IgD-negative memory B cell (primary cell): Measurements from ENCODE around the gene TBK1. TPM values are rescaled to one million over a fixed set of nuclear protein-coding genes. Genes with fewer than 3 reads are reported as not detected.
A peak's percentile ranks its signal among the peaks of the same experiment; 100 is the strongest.

Experiments used
- H3K27ac Mint-ChIP-seq, 3 donors: one replicate each; pipeline ENCODE4 v1.8.0; 2020 to 2022; ENCODE audit warnings: mild to moderate bottlenecking in 3 of 3, mixed read lengths in 3 of 3, moderate library complexity in 1 of 3
- H3K27me3 Mint-ChIP-seq: one replicate; pipeline ENCODE4 v1.8.0; 2021; ENCODE audit warnings: mixed read lengths
- H3K36me3 Mint-ChIP-seq: one replicate; pipeline ENCODE4 v1.8.0; 2020; ENCODE audit warnings: mild to moderate bottlenecking, mixed read lengths
- H3K4me1 Mint-ChIP-seq, 3 donors: one replicate each; pipeline ENCODE4 v1.8.0; 2020 to 2022; ENCODE audit warnings: mixed read lengths in 3 of 3, mild to moderate bottlenecking in 1 of 3
- H3K4me3 Mint-ChIP-seq, 4 donors: one replicate each; pipeline ENCODE4 v1.8.0; 2020 to 2022; ENCODE audit warnings: mild to moderate bottlenecking in 4 of 4, mixed read lengths in 4 of 4, moderate library complexity in 3 of 4
- H3K9me3 Mint-ChIP-seq, 3 donors: one replicate each; pipeline ENCODE4 v1.8.0; 2020 to 2021; ENCODE audit warnings: mixed read lengths in 3 of 3, mild to moderate bottlenecking in 1 of 3
- polyA plus RNA-seq: library from polyadenylated mRNA; unstranded; fragments of 300-500 nt; fragmentation: Illumina TruSeq; gene quantifications from one replicate; pipeline ENCODE4 v1.2.3, GENCODE V29; 2021

The TBK1 gene
- polyA plus RNA-seq, 1 donor from 2014 or later: 18.5 TPM

- no peak overlapping the region for H3K27ac Mint-ChIP-seq
- peaks cover 6% of the 10 kb centered on the region for H3K36me3 Mint-ChIP-seq
- H3K4me3 Mint-ChIP-seq: no peak overlapping the region
- peaks cover 5 to 10% (median 8%) of the 10 kb centered on the region in 3 donors for H3K4me1 Mint-ChIP-seq
- H3K27me3 Mint-ChIP-seq: no peaks in the 10 kb centered on the region
- peaks cover 0 to 2% (median 0%) of the 10 kb centered on the region in 3 donors for H3K9me3 Mint-ChIP-seq
Measured at GRCh38 chr12:64433915-64434314, 18.0 kb upstream of the TBK1 start.

GRCh38 chr12:64440100-64440499 lies 11.8 kb upstream of the TBK1 start:
- H3K27ac Mint-ChIP-seq: no peak overlapping the region
- H3K36me3 Mint-ChIP-seq: peaks cover 2% of the 10 kb centered on the region
- H3K27me3 Mint-ChIP-seq: no peaks in the 10 kb centered on the region
- no peak overlapping the region for H3K4me3 Mint-ChIP-seq
- peaks cover 0 to 2% (median 0%) of the 10 kb centered on the region in 3 donors for H3K9me3 Mint-ChIP-seq
- peaks cover 11 to 14% (median 11%) of the 10 kb centered on the region in 3 donors for H3K4me1 Mint-ChIP-seq

GRCh38 chr12:64445490-64445889 lies 6.4 kb upstream of the TBK1 start:
- Mint-ChIP-seq H3K4me1 (peaks cover 3 to 9% (median 7%) of the 10 kb centered on the region in 3 donors), H3K27ac (no peak overlapping the region), H3K27me3 (no peaks in the 10 kb centered on the region)

GRCh38 chr12:64446295-64446694 lies 5.6 kb upstream of the TBK1 start:
- Mint-ChIP-seq H3K4me3 (no peak overlapping the region), H3K27ac (no peak overlapping the region), H3K36me3 (peaks cover 2% of the 10 kb centered on the region)

More at GRCh38 chr12:64445490-64445889, 6.4 kb upstream of the TBK1 start:
- no peak overlapping the region for H3K4me3 Mint-ChIP-seq
- H3K36me3 Mint-ChIP-seq: peaks cover 2% of the 10 kb centered on the region
- no peaks in the 10 kb centered on the region for H3K9me3 Mint-ChIP-seq

GRCh38 chr12:64450057-64450640 lies 1.8 kb upstream of the TBK1 start:
- peak overlapping the region in 2 of 3 donors; percentile 33 to 93 for H3K27ac Mint-ChIP-seq
- no peaks in the 10 kb centered on the region for H3K27me3 Mint-ChIP-seq
- no peaks in the 10 kb centered on the region for H3K36me3 Mint-ChIP-seq
- H3K9me3 Mint-ChIP-seq: no peaks in the 10 kb centered on the region
- peak overlapping the region; percentile 22 to 98 (median 80) for H3K4me3 Mint-ChIP-seq
- peaks cover 14 to 34% (median 25%) of the 10 kb centered on the region in 3 donors for H3K4me1 Mint-ChIP-seq

More at GRCh38 chr12:64446295-64446694, 5.6 kb upstream of the TBK1 start:
- H3K9me3 Mint-ChIP-seq: no peaks in the 10 kb centered on the region
- peaks cover 7 to 16% (median 11%) of the 10 kb centered on the region in 3 donors for H3K4me1 Mint-ChIP-seq
- H3K27me3 Mint-ChIP-seq: no peaks in the 10 kb centered on the region

GRCh38 chr12:64450711-64451486 lies 1.0 kb upstream of the TBK1 start:
- H3K4me3 Mint-ChIP-seq: peak overlapping the region; percentile 95 to 98 (median 98)
- peak overlapping the region; percentile 93 to 97 (median 95) for H3K27ac Mint-ChIP-seq
- H3K36me3 Mint-ChIP-seq: no peaks in the 10 kb centered on the region
- H3K4me1 Mint-ChIP-seq: peaks cover 17 to 41% (median 28%) of the 10 kb centered on the region in 3 donors
- no peaks in the 10 kb centered on the region for H3K9me3 Mint-ChIP-seq
- no peaks in the 10 kb centered on the region for H3K27me3 Mint-ChIP-seq

GRCh38 chr12:64452559-64453329 lies 824 bp downstream of the TBK1 start:
- Mint-ChIP-seq H3K36me3 (peaks cover 1% of the 10 kb centered on the region), H3K4me1 (peaks cover 29 to 54% (median 40%) of the 10 kb centered on the region in 3 donors), H3K4me3 (peak overlapping the region; percentile 95 to 98 (median 96))

GRCh38 chr12:64455506-64455905 lies 3.6 kb downstream of the TBK1 start:
- Mint-ChIP-seq H3K9me3 (no peaks in the 10 kb centered on the region), H3K4me3 (peak overlapping the region in 1 of 4 donors; percentile 4), H3K27ac (peak overlapping the region in 2 of 3 donors; percentile 31 to 93), H3K36me3 (peaks cover 5% of the 10 kb centered on the region), H3K4me1 (peaks cover 42 to 61% (median 46%) of the 10 kb centered on the region in 3 donors), H3K27me3 (no peaks in the 10 kb centered on the region)

More at GRCh38 chr12:64452559-64453329, 824 bp downstream of the TBK1 start:
- Mint-ChIP-seq H3K27me3 (no peaks in the 10 kb centered on the region), H3K27ac (peak overlapping the region; percentile 93 to 97 (median 95)), H3K9me3 (no peaks in the 10 kb centered on the region)

GRCh38 chr12:64456119-64456518 lies 4.2 kb downstream of the TBK1 start:
- Mint-ChIP-seq H3K4me3 (peak overlapping the region in 2 of 4 donors; percentile 4 to 20), H3K36me3 (peaks cover 5% of the 10 kb centered on the region), H3K9me3 (no peaks in the 10 kb centered on the region), H3K27me3 (no peaks in the 10 kb centered on the region), H3K27ac (peak overlapping the region in 2 of 3 donors; percentile 31 to 93), H3K4me1 (peaks cover 37 to 55% (median 41%) of the 10 kb centered on the region in 3 donors)

GRCh38 chr12:64457032-64457431 lies 5.1 kb downstream of the TBK1 start:
- Mint-ChIP-seq H3K4me1 (peaks cover 36 to 50% (median 37%) of the 10 kb centered on the region in 3 donors), H3K27ac (peak overlapping the region in 2 of 3 donors; percentile 1 to 93), H3K27me3 (no peaks in the 10 kb centered on the region), H3K9me3 (no peaks in the 10 kb centered on the region), H3K4me3 (peak overlapping the region in 1 of 4 donors; percentile 25), H3K36me3 (peaks cover 5% of the 10 kb centered on the region)

GRCh38 chr12:64457466-64457865 lies 5.5 kb downstream of the TBK1 start:
- H3K27me3 Mint-ChIP-seq: no peaks in the 10 kb centered on the region
- H3K36me3 Mint-ChIP-seq: peaks cover 5% of the 10 kb centered on the region
- H3K9me3 Mint-ChIP-seq: no peaks in the 10 kb centered on the region
- peak overlapping the region in 1 of 4 donors; percentile 25 for H3K4me3 Mint-ChIP-seq
- H3K27ac Mint-ChIP-seq: peak overlapping the region; percentile 1 to 93 (median 86)
- peaks cover 36 to 48% (median 37%) of the 10 kb centered on the region in 3 donors for H3K4me1 Mint-ChIP-seq

- Mint-ChIP-seq H3K27me3 (no peaks in the 10 kb centered on the region), H3K4me3 (peak overlapping the region in 1 of 4 donors; percentile 25), H3K9me3 (no peaks in the 10 kb centered on the region), H3K36me3 (peaks cover 5% of the 10 kb centered on the region), H3K27ac (peak overlapping the region; percentile 1 to 93 (median 86)), H3K4me1 (peaks cover 34 to 44% (median 35%) of the 10 kb centered on the region in 3 donors)
Measured at GRCh38 chr12:64457923-64458322, 6.0 kb downstream of the TBK1 start.

GRCh38 chr12:64459394-64459891 lies 7.5 kb downstream of the TBK1 start:
- H3K36me3 Mint-ChIP-seq: peaks cover 8% of the 10 kb centered on the region
- peak overlapping the region; percentile 84 to 99 (median 86) for H3K27ac Mint-ChIP-seq
- H3K27me3 Mint-ChIP-seq: no peaks in the 10 kb centered on the region
- H3K4me3 Mint-ChIP-seq: peak overlapping the region; percentile 77 to 93 (median 84)
- no peaks in the 10 kb centered on the region for H3K9me3 Mint-ChIP-seq
- peaks cover 25 to 35% (median 29%) of the 10 kb centered on the region in 3 donors for H3K4me1 Mint-ChIP-seq

- Mint-ChIP-seq H3K4me1 (peaks cover 19 to 24% (median 22%) of the 10 kb centered on the region in 3 donors), H3K27me3 (no peaks in the 10 kb centered on the region), H3K36me3 (peaks cover 10% of the 10 kb centered on the region), H3K4me3 (no peak overlapping the region), H3K27ac (peak overlapping the region in 2 of 3 donors; percentile 50 to 78), H3K9me3 (no peaks in the 10 kb centered on the region)
Measured at GRCh38 chr12:64461634-64462414, 9.9 kb downstream of the TBK1 start.
